HEK293 (cell line): Measurements from ENCODE around the gene KDM2B.
A peak's percentile ranks its signal among the peaks of the same experiment; 100 is the strongest.

ENCODE experiments used
- CTCF ChIA-PET: fragments of 350-600 bp; formaldehyde crosslinking; extraction: SDS; loops from one replicate; lab custom pipeline; 2021; ENCODE audit warnings: antibody characterized with exemption; lab: Yijun Ruan, JAX
- POLR2A ChIA-PET: fragments of 300-600 bp; formaldehyde crosslinking; extraction: SDS; loops from one replicate; lab custom pipeline; 2020; ENCODE audit warnings: antibody characterized with exemption, inconsistent platforms; lab: Yijun Ruan, JAX
- H3K27ac ChIP-seq: fragments of 200-500 bp; sonication (Bioruptor generic); 2 replicates; pipeline ENCODE4 v1.5.1; 2014; ENCODE audit warnings: low read depth, low read length, control low read depth, inconsistent platforms; ENCODE audit errors: extremely low read depth
- H3K36me3 ChIP-seq, 2 experiments: fragments of 200-500 bp in 1 of 2; sonication (Bioruptor generic) in 1 of 2; 1 replicate in 1 of 2; 2 replicates in 1 of 2; pipeline ENCODE4 v1.5.1; 2014 to 2017; ENCODE audit warnings: inconsistent platforms in 2 of 2, low read length in 2 of 2; ENCODE audit not compliant: control insufficient read depth in 2 of 2, insufficient read depth in 1 of 2
- H3K4me1 ChIP-seq: fragments of 200-500 bp; sonication (Bioruptor generic); 2 replicates; pipeline ENCODE4 v1.5.1; 2014; ENCODE audit warnings: mild to moderate bottlenecking, low read length, inconsistent platforms; ENCODE audit not compliant: control insufficient read depth, insufficient read depth
- H3K4me3 ChIP-seq: 2 replicates; pipeline ENCODE4 v1.5.1; 2011; ENCODE audit warnings: low read depth, mild to moderate bottlenecking, control low read depth, low read length, moderate library complexity
- H3K9me3 ChIP-seq: fragments of 200-500 bp; sonication (Bioruptor generic); 2 replicates; pipeline ENCODE4 v1.5.1; 2014; ENCODE audit warnings: low read depth, low read length, inconsistent platforms; ENCODE audit not compliant: control insufficient read depth, insufficient read depth
- EGR2 ChIP-seq: fragments of 450-650 bp; formaldehyde crosslinking; IDR thresholded peaks from 2 replicates; pipeline ENCODE4 v1.5.1; 2016; ENCODE audit warnings: low read depth, missing biosample characterization, missing genetic modification characterization
- GLIS1 ChIP-seq: fragments of 450-650 bp; formaldehyde crosslinking; IDR thresholded peaks from 2 replicates; pipeline ENCODE4 v1.5.1; 2016; ENCODE audit warnings: missing biosample characterization, missing genetic modification characterization
- GLIS2 ChIP-seq: fragments of 450-650 bp; formaldehyde crosslinking; IDR thresholded peaks from 2 replicates; pipeline ENCODE4 v1.5.1; 2016; ENCODE audit warnings: missing biosample characterization, missing genetic modification characterization
- IKZF3 ChIP-seq: fragments of 450-650 bp; IDR thresholded peaks from 2 replicates; pipeline ENCODE4 v1.5.0; 2018; ENCODE audit warnings: missing biosample characterization, mild to moderate bottlenecking, missing genetic modification characterization, moderate library complexity
- INSM2 ChIP-seq: fragments of 450-650 bp; formaldehyde crosslinking; IDR thresholded peaks from 2 replicates; pipeline ENCODE4 v1.5.1; 2016; ENCODE audit warnings: missing biosample characterization, missing genetic modification characterization
- KLF1 ChIP-seq: fragments of 450-650 bp; formaldehyde crosslinking; IDR thresholded peaks from 2 replicates; pipeline ENCODE4 v1.5.1; 2016; ENCODE audit warnings: missing biosample characterization, missing genetic modification characterization
- KLF17 ChIP-seq: fragments of 450-650 bp; formaldehyde crosslinking; IDR thresholded peaks from 2 replicates; pipeline ENCODE4 v1.5.1; 2016; ENCODE audit warnings: missing biosample characterization, missing genetic modification characterization
- KLF9 ChIP-seq: fragments of 450-650 bp; formaldehyde crosslinking; IDR thresholded peaks from 2 replicates; pipeline ENCODE4 v1.5.1; 2016; ENCODE audit warnings: missing biosample characterization, missing genetic modification characterization, low read depth
- PATZ1 ChIP-seq: fragments of 450-650 bp; formaldehyde crosslinking; IDR thresholded peaks from 2 replicates; pipeline ENCODE4 v1.5.1; 2016; ENCODE audit warnings: missing biosample characterization, missing genetic modification characterization
- SP2 ChIP-seq: fragments of 450-650 bp; formaldehyde crosslinking; IDR thresholded peaks from 2 replicates; pipeline ENCODE4 v1.5.1; 2016; ENCODE audit warnings: missing biosample characterization, missing genetic modification characterization
- SP3 ChIP-seq: fragments of 450-650 bp; formaldehyde crosslinking; IDR thresholded peaks from 2 replicates; pipeline ENCODE4 v1.5.1; 2016; ENCODE audit warnings: missing biosample characterization, missing genetic modification characterization
- ZBTB20 ChIP-seq: fragments of 450-650 bp; formaldehyde crosslinking; IDR thresholded peaks from 2 replicates; pipeline ENCODE4 v1.5.1; 2016; ENCODE audit warnings: missing biosample characterization, missing genetic modification characterization
- ZBTB26 ChIP-seq: fragments of 450-650 bp; formaldehyde crosslinking; optimal IDR thresholded peaks from 2 replicates; pipeline ENCODE3; 2016; ENCODE audit warnings: missing biosample characterization, mild to moderate bottlenecking, missing genetic modification characterization
- ZBTB48 ChIP-seq: fragments of 450-650 bp; formaldehyde crosslinking; IDR thresholded peaks from 2 replicates; pipeline ENCODE4 v1.5.1; 2016; ENCODE audit warnings: missing biosample characterization, missing genetic modification characterization
- ZBTB7A ChIP-seq: fragments of 450-650 bp; formaldehyde crosslinking; IDR thresholded peaks from 2 replicates; pipeline ENCODE4 v1.5.1; 2016; ENCODE audit warnings: low read depth, missing biosample characterization, missing genetic modification characterization
- ZFHX2 ChIP-seq: fragments of 450-650 bp; formaldehyde crosslinking; conservative IDR thresholded peaks from 2 replicates; pipeline ENCODE4 v1.5.1; 2016; ENCODE audit warnings: missing biosample characterization, missing genetic modification characterization
- ZNF10 ChIP-seq: fragments of 450-650 bp; formaldehyde crosslinking; IDR thresholded peaks from 2 replicates; pipeline ENCODE4 v1.5.1; 2017; ENCODE audit warnings: missing biosample characterization, missing genetic modification characterization
- ZNF19 ChIP-seq: fragments of 450-650 bp; formaldehyde crosslinking; IDR thresholded peaks from 2 replicates; pipeline ENCODE4; 2016; ENCODE audit warnings: missing biosample characterization, missing genetic modification characterization, low read depth
- ZNF366 ChIP-seq: fragments of 450-650 bp; formaldehyde crosslinking; conservative IDR thresholded peaks from 2 replicates; pipeline ENCODE4 v1.5.1; 2016; ENCODE audit warnings: missing biosample characterization, missing genetic modification characterization
- ZNF488 ChIP-seq: fragments of 450-650 bp; formaldehyde crosslinking; IDR thresholded peaks from 2 replicates; pipeline ENCODE4 v1.5.1; 2016; ENCODE audit warnings: missing biosample characterization, missing genetic modification characterization
- ZNF580 ChIP-seq: fragments of 450-650 bp; formaldehyde crosslinking; IDR thresholded peaks from 2 replicates; pipeline ENCODE4 v1.5.1; 2016; ENCODE audit warnings: missing biosample characterization, missing genetic modification characterization
- ZNF596 ChIP-seq: fragments of 450-650 bp; IDR thresholded peaks from 2 replicates; pipeline ENCODE4 v1.5.0; 2018; ENCODE audit warnings: missing biosample characterization, mild to moderate bottlenecking, missing genetic modification characterization, moderate library complexity
- ZNF677 ChIP-seq: fragments of 450-650 bp; IDR thresholded peaks from 2 replicates; pipeline ENCODE4 v1.5.0; 2018; ENCODE audit warnings: missing biosample characterization, mild to moderate bottlenecking, missing genetic modification characterization, moderate library complexity
- ZNF707 ChIP-seq: fragments of 450-650 bp; formaldehyde crosslinking; IDR thresholded peaks from 2 replicates; pipeline ENCODE4 v1.5.1; 2016; ENCODE audit warnings: missing biosample characterization, missing genetic modification characterization
- ZNF768 ChIP-seq: fragments of 450-650 bp; formaldehyde crosslinking; IDR thresholded peaks from 2 replicates; pipeline ENCODE4 v1.5.1; 2018; ENCODE audit warnings: missing biosample characterization, mild to moderate bottlenecking, missing genetic modification characterization

Gene KDM2B

GRCh38 chr12:121538699-121539061 is 42.1 kb downstream of the KDM2B start:
- Histone ChIP-seq H3K9me3 (no peaks in the 10 kb centered on the region), H3K27ac (no peak overlapping the region), H3K36me3 (peaks cover 0 to 4% of the 10 kb centered on the region in 2 experiments; a peak in 2 of 3 replicates), H3K4me3 (no peak overlapping the region), H3K4me1 (peaks cover 14% of the 10 kb centered on the region; the same call in 1 of the 2 replicates)
- POLR2A ChIA-PET = interaction anchor here (0.6 to 1.3 kb wide), 2 partner anchors 41 to 218 kb away, joined by 3 to 7 read pairs; no protein-coding TSS in a partner anchor
- CTCF ChIA-PET = interaction anchor here (0.7 to 1.2 kb wide), 5 partner anchors 13 to 256 kb away, joined by 3 to 10 read pairs (median 5); no protein-coding TSS in a partner anchor
- peak; percentile 23; the same call in 1 of the 2 replicates for TF ChIP-seq GLIS2 (tag by site-specific recombination)
- no peak for TF ChIP-seq ZNF19 (tag by site-specific recombination)
- no peak for TF ChIP-seq ZNF488 (tag by site-specific recombination)
- TF ChIP-seq INSM2 (tag by site-specific recombination) = no peak
- peak; percentile 77 for TF ChIP-seq SP2 (tag by site-specific recombination)
- TF ChIP-seq GLIS1 = peak; percentile 32
- TF ChIP-seq ZNF707 (tag by site-specific recombination) = no peak
- TF ChIP-seq ZFHX2 (tag by site-specific recombination) = peak; percentile 65
- peak; percentile 74 for TF ChIP-seq EGR2 (tag by site-specific recombination)
- TF ChIP-seq ZNF677 (tag by site-specific recombination) = no peak
- TF ChIP-seq SP3 (tag by site-specific recombination) = peak; percentile 70
- peak; percentile 12; the same call in 1 of the 2 replicates for TF ChIP-seq ZBTB20 (tag by site-specific recombination)
- 0 out of 2 replicates have a peak, but pooled peaks have one; percentile 26 for TF ChIP-seq KLF17 (tag by site-specific recombination)
- peak; percentile 97 for TF ChIP-seq KLF1 (tag by site-specific recombination)
- TF ChIP-seq ZBTB26 (tag by site-specific recombination) = no peak
- 0 out of 2 replicates have a peak, but pooled peaks have one; percentile 21 for TF ChIP-seq ZNF366 (tag by site-specific recombination)

- peak overlapping the region; percentile 76; the same call in 1 of the 2 replicates for H3K27ac ChIP-seq
- H3K9me3 ChIP-seq = no peaks in the 10 kb centered on the region
- peaks cover 14% of the 10 kb centered on the region; the same call in 1 of the 2 replicates for H3K4me1 ChIP-seq
- peak overlapping the region; percentile 29 for H3K4me3 ChIP-seq
- POLR2A ChIA-PET = interaction anchor here (1.3 to 1.5 kb wide), 2 partner anchors 15 to 42 kb away, joined by 3 to 7 read pairs; no protein-coding TSS in a partner anchor
- CTCF ChIA-PET = interaction anchor here (0.5 to 1.2 kb wide), 4 partner anchors 22 to 667 kb away, joined by 3 to 5 read pairs (median 3); no protein-coding TSS in a partner anchor
- peaks cover 0 to 10% of the 10 kb centered on the region in 2 experiments; a peak in 2 of 3 replicates for H3K36me3 ChIP-seq
- peak; percentile 22; the same call in 1 of the 2 replicates for TF ChIP-seq ZBTB48 (tag by site-specific recombination)
- TF ChIP-seq PATZ1 (tag by site-specific recombination) = 0 out of 2 replicates have a peak, but pooled peaks have one; percentile 4
- peak; percentile 73 for TF ChIP-seq ZNF580 (tag by site-specific recombination)
- 0 out of 2 replicates have a peak, but pooled peaks have one; percentile 36 for TF ChIP-seq ZNF10
- TF ChIP-seq EGR2 (tag by site-specific recombination) = no peak
- peak; percentile 98; the same call in 1 of the 2 replicates for TF ChIP-seq ZNF768 (tag by site-specific recombination)
- no peak for TF ChIP-seq IKZF3
- peak; percentile 7; the same call in 1 of the 2 replicates for TF ChIP-seq ZNF596 (tag by site-specific recombination)
- TF ChIP-seq ZFHX2 (tag by site-specific recombination) = peak; percentile 7; the same call in 1 of the 2 replicates
- TF ChIP-seq KLF9 = 0 out of 2 replicates have a peak, but pooled peaks have one; percentile 10
- TF ChIP-seq ZBTB7A (tag by site-specific recombination) = 0 out of 2 replicates have a peak, but pooled peaks have one; percentile 28
- peak; percentile 37 for TF ChIP-seq ZBTB20 (tag by site-specific recombination)
Observed at GRCh38 chr12:121537814-121538698, 42.8 kb downstream of the KDM2B start.
